ENCODE results near the gene EHD3.

Gene EHD3

GRCh38 chr2:31213601-31214443, 20.1 kb upstream of the EHD3 start:
- DNase-seq (ENCODE audit: low read depth) = no peak

GRCh38 chr2:31214444-31214915, 19.5 kb upstream of the EHD3 start:
- DNase-seq (ENCODE audit: low read depth) = no peak

DNA sequence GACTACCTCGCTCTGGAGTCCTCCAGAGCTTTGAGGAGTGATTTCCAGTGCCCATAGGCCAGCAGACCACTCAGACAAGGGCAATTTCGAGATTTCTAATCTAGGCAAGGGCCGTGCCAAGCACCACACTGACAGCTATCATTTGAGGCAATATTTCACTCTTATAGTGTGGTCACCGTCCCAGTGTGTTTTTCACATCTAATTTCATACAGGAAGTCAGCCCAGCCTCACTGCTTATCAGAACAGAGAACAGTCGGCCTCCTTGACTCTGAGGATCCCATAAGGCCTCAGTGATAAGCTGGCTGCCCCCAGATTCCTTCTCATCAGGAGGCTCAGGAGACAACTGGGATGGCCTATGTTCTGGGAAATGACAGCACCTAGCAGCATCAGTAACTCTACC, 17.2 kb upstream of the EHD3 start:
- DNase-seq (ENCODE audit: low read depth) = peak; percentile 90

- no peak for DNase-seq (ENCODE audit: low read depth)
Observed at GRCh38 chr2:31217465-31218200, 16.3 kb upstream of the EHD3 start, which contains the start of gene CAPN14. CAPN14 (minus strand) TSS chr2:31217515; CDS start chr2:31205447, 12,068 bp downstream.

DNA sequence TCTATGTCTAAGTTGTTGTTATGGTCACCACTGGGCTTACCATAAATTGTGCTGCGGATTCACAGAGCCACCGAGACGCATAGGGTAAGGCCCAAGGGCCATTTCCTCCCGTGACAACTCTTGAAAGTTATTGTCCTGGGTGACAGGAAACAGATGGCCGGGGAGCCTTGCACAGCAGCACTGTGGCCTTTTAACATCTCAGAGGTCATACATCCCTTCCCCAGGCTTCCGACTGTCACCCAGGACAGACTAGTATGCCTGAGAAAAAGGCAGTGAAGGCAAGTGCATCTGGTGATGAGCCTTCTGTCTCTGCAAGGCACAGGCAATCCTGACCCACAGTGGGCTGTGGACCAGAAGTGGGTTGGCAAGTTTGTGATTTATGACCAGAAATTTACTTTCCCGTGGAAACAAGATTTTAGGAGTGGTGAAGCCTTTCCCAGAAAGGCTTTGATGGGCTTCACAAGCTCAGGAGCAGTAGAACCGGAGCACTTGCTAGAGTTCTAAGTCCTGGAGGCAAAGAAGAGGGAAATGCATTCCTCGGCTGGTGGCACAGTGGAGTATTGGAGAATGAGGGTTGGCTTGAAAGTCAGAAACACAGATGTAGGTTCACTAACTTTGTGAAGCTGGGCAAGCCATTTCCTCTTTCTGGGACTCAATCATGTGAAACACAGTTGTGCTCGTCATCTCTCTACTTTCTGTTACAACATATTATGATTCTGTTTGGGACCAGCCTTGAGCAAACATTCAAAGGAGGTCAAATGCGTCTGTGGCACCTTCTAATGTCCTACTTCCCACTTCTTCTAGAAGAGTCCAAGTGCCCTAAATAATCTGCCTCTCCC, 14.6 kb upstream of the EHD3 start:
- DNase-seq (ENCODE audit: low read depth) = no peak

GRCh38 chr2:31221544-31221943, 12.4 kb upstream of the EHD3 start:
- no peak for DNase-seq (ENCODE audit: low read depth)

GRCh38 chr2:31222071-31222470, 11.9 kb upstream of the EHD3 start:
- DNase-seq (ENCODE audit: low read depth) = no peak

DNA sequence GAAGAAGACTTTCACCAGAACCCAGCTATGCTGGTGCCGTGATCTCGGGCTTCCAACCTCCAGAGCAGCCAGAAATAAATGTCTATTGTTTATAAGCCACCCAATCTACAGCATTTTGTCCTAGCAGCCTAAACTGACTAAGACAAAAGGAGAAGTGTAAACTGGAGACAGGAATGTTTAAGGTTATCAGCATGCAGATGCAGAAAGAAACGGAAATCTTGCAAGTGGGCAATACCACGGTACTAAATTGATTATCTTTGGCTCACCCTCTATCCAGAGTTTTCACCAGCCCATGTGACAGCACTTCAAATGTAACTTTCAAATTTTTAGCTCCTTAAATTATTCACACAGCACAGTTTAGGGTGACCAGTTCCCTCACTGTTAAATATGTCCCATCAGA, 10.9 kb upstream of the EHD3 start:
- DNase-seq (ENCODE audit: low read depth) = no peak

DNA sequence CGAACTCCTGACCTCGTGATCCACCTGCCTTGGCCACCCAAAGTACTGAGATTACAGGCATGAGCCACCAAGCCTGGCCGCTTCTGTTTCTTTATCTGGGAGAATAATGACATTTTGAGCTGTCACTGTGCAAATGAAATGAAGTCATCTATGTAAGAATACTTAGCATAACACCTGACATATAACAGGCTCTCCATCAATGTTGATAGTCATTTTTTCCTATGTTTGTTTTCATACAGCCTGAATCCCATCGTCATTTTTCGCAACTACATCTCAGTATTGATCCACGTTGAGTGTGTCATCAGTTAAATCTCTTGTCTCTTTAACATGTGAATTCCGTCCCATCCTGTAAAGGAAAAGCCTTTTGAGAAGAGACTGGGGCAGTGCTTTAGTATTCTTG, 10.2 kb upstream of the EHD3 start:
- DNase-seq (ENCODE audit: low read depth) = no peak

DNA sequence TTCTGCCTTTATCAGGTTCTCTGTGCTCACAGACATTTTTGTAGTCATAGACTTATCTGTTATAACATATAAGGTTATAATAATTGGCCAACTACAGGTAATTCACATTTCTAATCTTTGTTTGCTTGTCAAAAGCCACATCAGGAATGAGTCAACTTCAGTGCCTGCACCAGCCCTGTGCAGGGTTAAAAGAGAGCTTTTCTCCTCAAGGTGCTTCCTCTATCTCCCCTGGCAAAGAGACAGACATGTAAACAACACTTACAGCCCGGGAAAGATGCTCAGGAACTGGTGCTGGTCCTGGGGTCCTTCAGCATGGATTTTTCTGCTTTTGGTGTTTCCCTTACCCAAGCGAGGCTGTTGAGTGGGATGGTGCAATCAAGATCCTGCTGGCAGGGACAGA, 7.7 kb upstream of the EHD3 start:
- DNase-seq (ENCODE audit: low read depth) = no peak

- no peak for DNase-seq (ENCODE audit: low read depth)
Observed at GRCh38 chr2:31227110-31227509, 6.8 kb upstream of the EHD3 start.

GRCh38 chr2:31227711-31228125, 6.2 kb upstream of the EHD3 start:
- no peak for DNase-seq (ENCODE audit: low read depth)

GRCh38 chr2:31228717-31229116, 5.2 kb upstream of the EHD3 start:
- no peak for DNase-seq (ENCODE audit: low read depth)

DNA sequence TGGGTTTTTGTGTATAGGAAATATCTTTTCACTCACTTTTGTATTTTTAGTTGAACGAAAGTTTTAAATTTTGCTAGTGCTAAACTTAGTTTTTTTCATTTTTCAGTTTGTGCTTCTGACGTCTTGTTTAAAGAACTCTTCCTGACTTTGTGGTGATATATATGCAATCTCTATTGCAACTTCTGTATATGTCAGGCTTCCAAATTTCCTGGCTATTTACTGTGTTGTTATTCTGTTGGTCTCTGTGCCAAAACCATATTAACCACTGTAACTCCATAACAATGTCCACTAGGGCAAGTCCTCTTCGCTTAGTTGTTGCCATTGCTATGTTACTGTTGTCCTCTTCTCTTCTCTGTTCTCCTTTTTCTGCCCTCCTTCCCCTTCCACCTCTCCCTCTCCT, 3.2 kb upstream of the EHD3 start:
- DNase-seq (ENCODE audit: low read depth) = no peak

- DNase-seq (ENCODE audit: low read depth) = no peak
Observed at GRCh38 chr2:31231571-31232302, 2.2 kb upstream of the EHD3 start.

GRCh38 chr2:31232586-31232985, 1.4 kb upstream of the EHD3 start:
- DNase-seq (ENCODE audit: low read depth) = no peak

DNA sequence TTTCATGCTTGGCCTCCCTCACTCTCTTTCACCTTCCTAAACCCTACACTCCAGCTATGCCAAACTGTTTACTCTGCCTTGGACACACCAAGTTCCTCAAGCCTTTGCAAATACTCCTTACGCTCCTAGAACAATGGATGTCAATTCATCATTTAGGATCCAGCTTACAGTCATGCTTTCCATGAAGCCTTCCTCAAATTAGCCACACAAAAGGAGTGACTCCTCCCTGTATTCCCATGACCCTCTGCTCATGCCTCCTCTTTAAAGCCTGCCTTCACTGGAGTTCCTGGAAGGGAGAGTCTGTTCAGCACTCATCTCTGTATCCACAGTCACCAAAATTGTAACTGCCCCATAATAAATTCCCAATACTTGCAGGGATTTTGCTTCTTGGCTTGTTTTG, 721 bp upstream of the EHD3 start:
- peak; percentile 33 for DNase-seq (ENCODE audit: low read depth)

DNA sequence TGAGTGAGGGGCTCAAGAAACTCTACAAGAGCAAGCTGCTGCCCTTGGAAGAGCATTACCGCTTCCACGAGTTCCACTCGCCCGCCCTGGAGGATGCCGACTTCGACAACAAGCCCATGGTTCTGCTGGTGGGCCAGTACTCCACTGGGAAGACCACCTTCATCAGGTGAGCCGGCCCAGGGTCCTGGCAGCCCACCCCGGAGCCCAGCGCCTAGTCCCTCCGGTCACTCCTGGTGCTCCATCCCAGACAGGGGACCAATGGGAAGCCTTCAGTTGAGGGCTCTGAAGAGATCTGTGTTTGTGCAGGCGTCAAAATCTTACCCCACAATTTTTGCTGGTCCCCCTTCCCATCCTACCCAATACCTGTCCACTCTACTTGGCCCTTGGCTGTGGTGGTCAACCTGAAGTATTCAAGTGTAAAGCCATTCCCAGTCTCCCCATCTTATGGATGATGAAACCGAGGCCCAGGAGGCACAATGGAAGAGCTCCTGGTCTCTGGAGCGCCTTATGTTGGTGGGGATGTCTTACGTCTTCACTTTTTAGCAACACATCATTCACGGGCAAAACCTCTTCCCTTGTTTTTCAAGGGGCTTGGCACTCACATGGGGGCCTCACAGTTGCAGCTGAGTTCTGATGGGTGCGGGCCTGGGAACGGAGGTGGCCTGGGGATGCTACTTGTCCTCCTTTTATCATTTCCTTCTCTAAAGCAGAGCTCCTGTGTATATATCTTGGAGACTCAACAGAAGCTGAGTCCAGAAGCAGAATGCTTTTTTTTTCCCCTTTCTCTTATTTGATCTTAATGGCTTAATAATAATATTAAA, 941 bp downstream of the EHD3 start:
- no peak for DNase-seq (ENCODE audit: low read depth)

DNA sequence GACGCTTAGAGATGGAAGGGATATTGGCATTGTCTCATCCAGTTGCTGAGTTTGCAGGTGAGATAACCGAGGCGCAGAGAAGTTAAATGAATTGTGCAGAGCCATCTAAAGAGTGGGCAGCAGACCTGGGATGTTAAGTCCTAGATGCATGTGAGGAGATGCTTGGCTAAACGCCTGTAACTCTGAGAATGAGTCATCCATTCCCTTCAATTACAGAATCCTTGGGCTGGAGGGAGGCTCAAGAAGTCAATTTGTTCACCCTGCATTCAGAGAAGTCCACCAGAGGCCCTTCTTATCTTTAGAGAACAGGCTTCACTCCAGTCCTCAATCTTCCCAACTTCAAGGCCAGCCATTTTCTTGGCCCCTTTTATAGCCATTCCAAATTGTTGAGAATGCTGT, 1.6 kb downstream of the EHD3 start:
- no peak for DNase-seq (ENCODE audit: low read depth)

DNA sequence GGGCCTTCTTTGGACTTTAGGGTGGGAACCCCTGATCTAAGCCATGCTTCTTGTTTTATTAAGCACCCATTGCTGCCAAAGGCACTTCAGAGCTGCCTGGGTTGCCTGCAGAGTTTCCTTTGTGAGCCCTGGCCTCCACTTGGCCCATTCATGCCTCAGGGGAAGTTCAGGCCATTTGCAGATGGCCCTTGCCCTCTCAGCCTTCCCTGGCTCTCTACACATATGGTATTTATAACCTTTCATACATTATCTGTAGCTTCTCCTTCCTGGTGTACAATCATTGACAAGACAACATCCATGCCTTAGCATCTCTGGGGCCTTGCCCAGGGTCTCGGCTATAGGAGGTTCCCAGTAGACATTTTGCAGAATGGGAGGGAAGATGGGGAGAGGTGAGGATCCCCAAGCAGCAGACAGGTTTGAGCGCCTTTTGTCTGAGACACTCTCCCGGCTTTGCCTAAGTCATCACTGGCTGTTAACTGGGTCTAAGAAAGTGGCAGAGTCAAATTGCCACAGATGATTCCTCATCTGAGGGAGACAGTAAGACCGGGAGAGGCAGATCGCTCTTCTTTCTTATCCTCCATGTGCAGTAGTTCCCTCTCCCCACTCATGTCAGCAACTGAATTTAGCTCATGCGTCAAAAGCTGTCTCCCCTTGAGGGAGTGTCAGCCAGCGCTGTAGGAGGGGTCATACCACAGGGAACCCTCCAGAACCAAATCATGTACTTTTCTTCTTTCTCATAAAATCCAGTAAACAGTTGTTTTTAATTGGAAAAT, 2.7 kb downstream of the EHD3 start:
- DNase-seq (ENCODE audit: low read depth) = no peak
